Fibroblast of lung (primary cell): ENCODE results near the gene SYMPK. TPM values are rescaled to one million over a fixed set of nuclear protein-coding genes. Genes with fewer than 3 reads are reported as not detected.

Experiments
- DNase-seq, 2 donors: peaks; one replicate each; pipeline versions ENCODE4 v3.0.0 to v3.0.0-alpha.2; 2010; ENCODE audit warnings: low read depth in 2 of 2
- H2AFZ ChIP-seq: 2 replicates; pipeline ENCODE4 v1.5.1; 2012; ENCODE audit warnings: low read length, control low read depth, inconsistent platforms
- H3K27ac ChIP-seq: 2 replicates; pipeline ENCODE4 v1.5.1; 2011; ENCODE audit warnings: low read length, control low read depth; ENCODE audit not compliant: insufficient read depth
- H3K27me3 ChIP-seq: 2 replicates; pipeline ENCODE4 v1.5.1; 2011; ENCODE audit warnings: mild to moderate bottlenecking, low read length; ENCODE audit not compliant: control insufficient read depth, insufficient read depth
- H3K36me3 ChIP-seq: 2 replicates; pipeline ENCODE4 v1.5.1; 2011; ENCODE audit warnings: low read length; ENCODE audit not compliant: control insufficient read depth, insufficient read depth
- H3K4me1 ChIP-seq: 2 replicates; pipeline ENCODE4 v1.5.1; 2011; ENCODE audit warnings: low read length; ENCODE audit not compliant: control insufficient read depth, insufficient read depth; ENCODE audit errors: extremely low read depth
- H3K4me2 ChIP-seq: 2 replicates; pipeline ENCODE4 v1.5.1; 2011; ENCODE audit warnings: low read length, control low read depth; ENCODE audit not compliant: insufficient read depth; ENCODE audit errors: extremely low read depth
- H3K4me3 ChIP-seq, 4 experiments: fragments of 200-600 bp in 1 of 4; sonication (generic) in 1 of 4; replicated peaks in 1 of 4; 2 replicates each; pipeline ENCODE4 v1.5.1; 2011 to 2016; ENCODE audit warnings: low read length in 4 of 4, low read depth in 3 of 4, mild to moderate bottlenecking in 3 of 4, control low read depth in 2 of 4, inconsistent platforms in 1 of 4, mixed read lengths in 1 of 4; ENCODE audit not compliant: insufficient read depth in 1 of 4; ENCODE audit errors: control extremely low read depth in 1 of 4
- H3K79me2 ChIP-seq: 2 replicates; pipeline ENCODE4 v1.5.1; 2012; ENCODE audit warnings: mild to moderate bottlenecking, low read length, inconsistent platforms; ENCODE audit not compliant: control insufficient read depth, insufficient read depth
- H3K9ac ChIP-seq: 2 replicates; pipeline ENCODE4 v1.5.1; 2011; ENCODE audit warnings: mild to moderate bottlenecking, low read length, control low read depth; ENCODE audit not compliant: insufficient read depth
- H3K9me3 ChIP-seq: 2 replicates; pipeline ENCODE4 v1.5.1; 2012; ENCODE audit warnings: low read depth, low read length; ENCODE audit not compliant: control insufficient read depth, insufficient read depth
- H4K20me1 ChIP-seq: 2 replicates; pipeline ENCODE4 v1.5.1; 2011; ENCODE audit warnings: low read length; ENCODE audit not compliant: control insufficient read depth, insufficient read depth; ENCODE audit errors: extremely low read depth
- EZH2 ChIP-seq: IDR thresholded peaks from 2 replicates; pipeline ENCODE4 v1.5.1; 2012; ENCODE audit warnings: low read length, control low read depth, mild to moderate bottlenecking; ENCODE audit errors: missing control alignments
- polyA plus RNA-seq, 2 donors: library from polyadenylated mRNA; depleted of rRNA in 1 of 2; stranded (reverse) in 1 of 2; unstranded in 1 of 2; fragments of >200 nt; gene quantifications; 2 replicates each; pipeline ENCODE4 v1.2.1, GENCODE V29; 2011 to 2012; ENCODE audit warnings: missing spikeins in 1 of 2
- total RNA-seq: library from RNA; depleted of rRNA; stranded (reverse); fragments of >200 nt; gene quantifications from 2 replicates; pipeline ENCODE4 v1.2.1, GENCODE V29; 2014
- TF ChIP-seq, protein P1 (sequence below), 2 donors: IDR thresholded peaks in 1 of 2; conservative IDR thresholded peaks in 1 of 2; 1 replicate in 1 of 2; 2 replicates in 1 of 2; pipeline ENCODE4 v1.5.1; 2011 to 2012; ENCODE audit warnings: low read length in 2 of 2, control low read depth in 1 of 2, inconsistent platforms in 1 of 2, low read depth in 1 of 2, mild to moderate bottlenecking in 1 of 2

Gene SYMPK
- total and polyA plus RNA-seq, 2 donors (not counting 1 experiment from before 2014, with no cell fraction given) = 32.2 to 48.2 TPM

DNA sequence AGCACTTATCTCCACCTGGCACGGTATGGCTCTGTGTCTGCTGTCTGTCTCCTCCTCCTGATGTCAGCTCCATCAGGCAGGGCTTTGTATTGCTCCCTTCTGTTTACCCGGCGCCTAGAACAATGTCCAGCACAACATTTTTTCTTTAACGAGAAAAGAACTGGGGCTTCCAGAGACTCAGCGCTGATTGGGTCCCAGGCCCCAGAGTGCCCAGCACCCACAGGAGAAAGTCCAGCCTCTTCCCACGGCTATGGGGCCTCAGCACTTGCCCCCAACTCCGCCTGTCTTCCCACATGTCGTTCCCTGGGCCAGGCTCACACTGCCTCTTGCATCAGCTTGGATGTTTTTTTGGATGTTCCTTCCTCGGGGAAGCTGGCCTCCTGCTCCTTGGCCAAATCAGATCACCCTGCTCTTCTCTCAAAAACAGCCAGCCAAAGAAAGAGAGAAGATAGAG lies 32.6 kb upstream of the SYMPK start:
- Histone ChIP-seq H3K4me1 (no peaks in the 10 kb centered on the region), H3K79me2 (no peaks in the 10 kb centered on the region), H3K4me3 (no peak overlapping the region), H3K36me3 (peaks cover 2% of the 10 kb centered on the region), H3K9me3 (no peaks in the 10 kb centered on the region), H3K27ac (no peak overlapping the region), H3K9ac (no peak overlapping the region), H2AFZ (no peak overlapping the region), H3K4me2 (no peak overlapping the region), H4K20me1 (no peaks in the 10 kb centered on the region), H3K27me3 (no peaks in the 10 kb centered on the region)
- no peak for DNase-seq
- no peak for TF ChIP-seq EZH2
- TF ChIP-seq, protein P1, sequence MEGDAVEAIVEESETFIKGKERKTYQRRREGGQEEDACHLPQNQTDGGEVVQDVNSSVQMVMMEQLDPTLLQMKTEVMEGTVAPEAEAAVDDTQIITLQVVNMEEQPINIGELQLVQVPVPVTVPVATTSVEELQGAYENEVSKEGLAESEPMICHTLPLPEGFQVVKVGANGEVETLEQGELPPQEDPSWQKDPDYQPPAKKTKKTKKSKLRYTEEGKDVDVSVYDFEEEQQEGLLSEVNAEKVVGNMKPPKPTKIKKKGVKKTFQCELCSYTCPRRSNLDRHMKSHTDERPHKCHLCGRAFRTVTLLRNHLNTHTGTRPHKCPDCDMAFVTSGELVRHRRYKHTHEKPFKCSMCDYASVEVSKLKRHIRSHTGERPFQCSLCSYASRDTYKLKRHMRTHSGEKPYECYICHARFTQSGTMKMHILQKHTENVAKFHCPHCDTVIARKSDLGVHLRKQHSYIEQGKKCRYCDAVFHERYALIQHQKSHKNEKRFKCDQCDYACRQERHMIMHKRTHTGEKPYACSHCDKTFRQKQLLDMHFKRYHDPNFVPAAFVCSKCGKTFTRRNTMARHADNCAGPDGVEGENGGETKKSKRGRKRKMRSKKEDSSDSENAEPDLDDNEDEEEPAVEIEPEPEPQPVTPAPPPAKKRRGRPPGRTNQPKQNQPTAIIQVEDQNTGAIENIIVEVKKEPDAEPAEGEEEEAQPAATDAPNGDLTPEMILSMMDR (conservative IDR thresholded peaks at IDR 0.05 in 1 of 2, IDR thresholded peaks at IDR 0.05 in 1 of 2; ENCODE audit: low read depth in 1 of 2, low read length in 2 of 2) = no peak

DNA sequence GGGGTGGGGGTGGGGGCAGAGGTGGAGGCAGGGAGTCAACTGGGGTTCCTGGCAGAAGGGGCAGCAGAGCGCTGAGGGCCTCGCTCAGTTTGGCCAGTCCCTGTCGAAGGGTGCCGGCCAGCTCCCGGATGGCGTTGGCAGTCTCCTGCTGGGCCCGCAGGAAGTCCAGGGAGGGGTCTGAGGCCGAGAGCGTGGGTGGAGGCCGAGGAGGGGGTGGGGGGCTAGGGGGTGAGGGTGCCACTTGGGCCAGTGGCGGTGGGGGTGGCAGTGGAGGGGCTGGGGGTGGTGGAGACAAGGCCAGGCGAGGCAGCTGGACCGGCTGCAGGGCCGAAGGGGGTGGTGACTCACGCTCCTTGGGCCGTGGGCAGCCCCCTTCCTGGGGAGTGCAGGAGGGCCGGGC lies 27.9 kb upstream of the SYMPK start:
- no peak overlapping the region for H3K4me2 ChIP-seq
- H3K79me2 ChIP-seq = no peaks in the 10 kb centered on the region
- TF ChIP-seq, protein P1 (conservative IDR thresholded peaks at IDR 0.05 in 1 of 2, IDR thresholded peaks at IDR 0.05 in 1 of 2; ENCODE audit: low read depth in 1 of 2, low read length in 2 of 2) = no peak
- no peak for TF ChIP-seq EZH2
- peaks cover 2% of the 10 kb centered on the region for H3K4me1 ChIP-seq
- no peaks in the 10 kb centered on the region for H3K9me3 ChIP-seq
- H2AFZ ChIP-seq = no peak overlapping the region
- no peak overlapping the region for H3K4me3 ChIP-seq
- H3K27ac ChIP-seq = no peak overlapping the region
- no peak for DNase-seq
- no peaks in the 10 kb centered on the region for H4K20me1 ChIP-seq
- no peaks in the 10 kb centered on the region for H3K27me3 ChIP-seq
- H3K36me3 ChIP-seq = no peaks in the 10 kb centered on the region
- H3K9ac ChIP-seq = no peak overlapping the region

DNA sequence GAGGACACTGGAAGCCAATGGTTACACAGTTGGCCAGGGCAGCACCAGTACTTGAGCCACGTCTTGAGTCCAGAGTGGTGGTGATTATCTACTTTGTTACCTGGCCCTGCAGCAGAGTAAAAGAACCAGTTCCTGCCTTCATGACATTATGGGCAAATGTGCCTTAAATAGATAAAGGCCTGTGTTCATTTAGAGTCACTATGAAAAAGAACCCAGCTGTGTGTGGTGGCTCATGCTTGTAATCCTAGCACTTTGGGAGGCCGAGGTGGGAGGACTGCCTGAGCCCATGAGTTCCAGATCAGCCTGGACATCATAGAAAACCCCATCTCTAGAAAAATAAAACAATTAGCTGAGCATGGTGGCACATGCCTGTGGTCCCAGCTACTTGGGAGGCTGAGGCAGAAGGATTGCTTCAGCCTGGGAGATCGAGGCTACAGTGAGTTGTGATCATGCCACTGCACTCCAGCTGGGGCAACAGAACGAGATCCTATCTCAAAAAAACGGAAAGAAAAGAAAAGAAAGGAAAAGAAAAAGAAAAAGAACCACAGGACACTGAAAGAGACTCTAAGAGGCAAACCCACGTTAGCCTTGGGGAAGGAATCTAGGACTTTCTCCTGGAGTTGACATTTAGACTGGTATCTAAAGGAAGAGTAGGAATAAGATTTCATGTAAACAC lies 26.4 kb upstream of the SYMPK start:
- H3K9me3 ChIP-seq = no peaks in the 10 kb centered on the region
- H4K20me1 ChIP-seq = no peaks in the 10 kb centered on the region
- peaks cover 2% of the 10 kb centered on the region for H3K4me1 ChIP-seq
- no peak overlapping the region for H3K9ac ChIP-seq
- no peak overlapping the region for H3K4me2 ChIP-seq
- no peaks in the 10 kb centered on the region for H3K27me3 ChIP-seq
- H3K79me2 ChIP-seq = peaks cover 7% of the 10 kb centered on the region
- DNase-seq = no peak
- peaks cover 2% of the 10 kb centered on the region for H3K36me3 ChIP-seq
- no peak overlapping the region for H3K27ac ChIP-seq
- TF ChIP-seq, protein P1 (conservative IDR thresholded peaks at IDR 0.05 in 1 of 2, IDR thresholded peaks at IDR 0.05 in 1 of 2; ENCODE audit: low read depth in 1 of 2, low read length in 2 of 2) = no peak
- no peak for TF ChIP-seq EZH2
- H3K4me3 ChIP-seq = no peak overlapping the region
- no peak overlapping the region for H2AFZ ChIP-seq
